K562 (cell line): ENCODE data around the gene PFKL. TPM values are rescaled to one million over a fixed set of nuclear protein-coding genes. Genes with fewer than 3 reads are reported as not detected.

ENCODE experiments used
- ATAC-seq: fragments of 200-7000 bp; cut with Tn5 transposase; 3 replicates; pipeline ENCODE4 v1.9.1; 2020; ENCODE audit warnings: moderate library complexity
- BruUV-seq: library from RNA; stranded (reverse); fragments of 400-500 nt; replicated peaks from 2 replicates; lab custom pipeline; 2021; lab: Mats Ljungman, UMichigan
- CTCF ChIA-PET: fragments of 300-600 bp; formaldehyde crosslinking; extraction: SDS; loops from one replicate; lab custom pipeline; 2021; ENCODE audit warnings: low intra/inter-chr PET ratio; lab: Yijun Ruan, JAX
- POLR2A ChIA-PET: fragments of 300-600, 350-650 bp; sonication (Branson Sonifier 250); formaldehyde crosslinking; extraction: SDS; loops from one replicate; lab custom pipeline; 2021; ENCODE audit warnings: antibody characterized with exemption, inconsistent platforms; lab: Yijun Ruan, JAX
- DNase-seq, 4 experiments: peaks; one replicate each; pipeline versions ENCODE4 v3.0.0 to v3.0.0-alpha.2; 2011 to 2018; ENCODE audit warnings: low spot score in 3 of 4, mixed read lengths in 3 of 4; ENCODE audit errors: extremely low read depth in 1 of 4
- FAIRE-seq: peaks from 2 replicates; lab custom pipeline; 2011; peaks lifted over from hg19 to GRCh38; lab: Jason Lieb, UNC
- H2AFZ ChIP-seq: 2 replicates; pipeline ENCODE4 v1.6.0; 2011; ENCODE audit warnings: low read depth, low read length, control low read depth, inconsistent platforms
- H3K27ac ChIP-seq: fragments of 200-600 bp; 3 replicates; pipeline ENCODE4 v1.8.0; 2011; ENCODE audit warnings: low read depth, mild to moderate bottlenecking, control low read depth, inconsistent platforms, low read length, moderate library complexity, mixed read lengths; ENCODE audit errors: extremely low read depth
- H3K27me3 ChIP-seq, 2 experiments: fragments of 300-600 bp in 1 of 2; 2 replicates in 1 of 2; 3 replicates in 1 of 2; pipeline versions ENCODE4 v1.6.0 to v1.8.0; 2011; ENCODE audit warnings: inconsistent platforms in 2 of 2, low read length in 2 of 2, mild to moderate bottlenecking in 1 of 2, mixed read lengths in 1 of 2, moderate library complexity in 1 of 2; ENCODE audit not compliant: control insufficient read depth in 2 of 2, insufficient read depth in 2 of 2
- H3K36me3 ChIP-seq: fragments of 300-600 bp; 3 replicates; pipeline ENCODE4 v1.8.0; 2011; ENCODE audit warnings: mild to moderate bottlenecking, low read length, inconsistent platforms; ENCODE audit not compliant: control insufficient read depth, insufficient read depth
- H3K4me1 ChIP-seq, 2 experiments: fragments of 200-600 bp in 1 of 2; replicated peaks in 1 of 2; 2 replicates in 1 of 2; 3 replicates in 1 of 2; pipeline versions ENCODE4 v1.5.1 to v1.8.0; 2011; ENCODE audit warnings: inconsistent platforms in 2 of 2, low read length in 2 of 2, mild to moderate bottlenecking in 1 of 2, mixed read lengths in 1 of 2, moderate library complexity in 1 of 2; ENCODE audit not compliant: control insufficient read depth in 2 of 2, insufficient read depth in 2 of 2
- H3K4me2 ChIP-seq: 2 replicates; pipeline ENCODE4 v1.6.1; 2011; ENCODE audit warnings: low read length, control low read depth, inconsistent platforms, mixed read lengths; ENCODE audit not compliant: insufficient read depth
- H3K4me3 ChIP-seq: fragments of 200-600 bp; sonication (generic), shearing (Covaris generic); 2 replicates; pipeline ENCODE4 v1.5.1; 2016; ENCODE audit warnings: control low read depth, inconsistent platforms
- H3K79me2 ChIP-seq: fragments of 200-600 bp; 3 replicates; pipeline ENCODE4 v1.8.0; 2011; ENCODE audit warnings: low read length, inconsistent platforms; ENCODE audit not compliant: control insufficient read depth, insufficient read depth
- H3K9ac ChIP-seq, 2 experiments: 2 replicates each; pipeline versions ENCODE4 v1.6.0 to v1.6.1; 2011; ENCODE audit warnings: low read depth in 2 of 2, low read length in 2 of 2, control low read depth in 1 of 2, inconsistent platforms in 1 of 2, mild to moderate bottlenecking in 1 of 2, mixed read lengths in 1 of 2; ENCODE audit not compliant: insufficient read depth in 1 of 2
- H3K9me1 ChIP-seq: one replicate; pipeline ENCODE4 v1.6.0; 2011; ENCODE audit warnings: inconsistent platforms, mild to moderate bottlenecking, low read length, moderate library complexity; ENCODE audit not compliant: control insufficient read depth, insufficient read depth
- H3K9me3 ChIP-seq: replicated peaks from 2 replicates; pipeline ENCODE4 v1.5.1; 2011; ENCODE audit warnings: low read depth, low read length, inconsistent platforms; ENCODE audit not compliant: control insufficient read depth, insufficient read depth
- H4K20me1 ChIP-seq: replicated peaks from 2 replicates; pipeline ENCODE4 v1.6.1; 2011; ENCODE audit warnings: low read length, inconsistent platforms, mixed read lengths; ENCODE audit not compliant: control insufficient read depth, insufficient read depth
- CBFA2T2 ChIP-seq: fragments of 450-650 bp; conservative IDR thresholded peaks from 2 replicates; pipeline ENCODE4 v1.6.1; 2017; ENCODE audit warnings: mild to moderate bottlenecking
- ELF1 ChIP-seq: fragments of 200-800 bp; sonication (Bioruptor generic); IDR thresholded peaks from 2 replicates; pipeline ENCODE4 v1.6.1; 2016; ENCODE audit warnings: missing genetic modification characterization, missing compliant biosample characterization
- EP400 ChIP-seq: fragments of 450-650 bp; IDR thresholded peaks from 2 replicates; pipeline ENCODE4 v1.6.1; 2017; ENCODE audit warnings: antibody characterized with exemption, mild to moderate bottlenecking, moderate library complexity
- EZH2 ChIP-seq: IDR thresholded peaks from 2 replicates; pipeline ENCODE4 v1.6.1; 2012; ENCODE audit warnings: low read depth, mild to moderate bottlenecking, inconsistent platforms, low read length, borderline replicate concordance
- PHB ChIP-seq: fragments of 250-450 bp; sonication (Bioruptor Pico); IDR thresholded peaks from 2 replicates; pipeline ENCODE4 v1.5.0; 2021
- SMARCA5 ChIP-seq: fragments of 450-650 bp; IDR thresholded peaks from 2 replicates; pipeline ENCODE4 v1.6.1; 2016
- TSC22D4 ChIP-seq: fragments of 450-650 bp; IDR thresholded peaks from 2 replicates; pipeline ENCODE4 v1.6.1; 2016; ENCODE audit warnings: missing genetic modification characterization, missing biosample characterization, control low read depth
- ZNF146 ChIP-seq: IDR thresholded peaks from one replicate; pipeline ENCODE4 v1.6.1; 2018; ENCODE audit warnings: missing compliant biosample characterization; ENCODE audit not compliant: unreplicated experiment
- ZNF79 ChIP-seq: fragments of 250-450 bp; sonication (Bioruptor Pico); IDR thresholded peaks from 2 replicates; pipeline ENCODE4 v1.4.0; 2020; ENCODE audit warnings: low read depth, mild to moderate bottlenecking, moderate library complexity
- WGBS: fragments of 100-300 bp; shearing (Covaris generic); methylation state at CpG from one replicate; pipeline ENCODE4 v1.1.6; 2016; ENCODE audit warnings: low coverage, mixed read lengths; ENCODE audit not compliant: insufficient coverage; ENCODE audit errors: missing lambda C conversion rate; 5-methylcytosine and 5-hydroxymethylcytosine counted together
- in situ Hi-C: fragments of 300-500 bp; cut with MboI; formaldehyde crosslinking; loops from 4 replicates; pipeline ENCODE4 v1.15.0; 2018; ENCODE audit warnings: inconsistent platforms, mixed read lengths
- intact Hi-C: fragments of 100-400 bp; cut with micrococcal nuclease; formaldehyde crosslinking; loops from 2 replicates; pipeline ENCODE4 v1.14.2; 2022
- polyA plus RNA-seq, 8 experiments: library from polyadenylated mRNA; depleted of rRNA in 4 of 8; stranded (reverse) in 5 of 8; unstranded in 3 of 8; fragments of >200 nt; fragmentation: Nextera tagmentation in 2 of 8; fragmentation: Illumina TruSeq in 1 of 8; extraction: Ambion mirVana in 2 of 8; extraction: Trizol in 1 of 8; gene quantifications; 2 replicates each; pipeline versions ENCODE4 v1.2.1 to v1.2.3, GENCODE V29; 2011 to 2014; ENCODE audit warnings: inconsistent platforms in 1 of 8, missing spikeins in 1 of 8
- total RNA-seq, 7 experiments: library from RNA; depleted of rRNA in 6 of 7; stranded (reverse); fragments of >200 nt in 6 of 7; fragmentation: Illumina TruSeq in 2 of 7; extraction: Trizol in 2 of 7; gene quantifications; 2 replicates each; pipeline versions ENCODE4 v1.2.1 to v1.2.3, GENCODE V29; 2011 to 2021; ENCODE audit warnings: low replicate concordance in 1 of 7
- TF ChIP-seq, protein P1 (sequence below): fragments of 450-650 bp; IDR thresholded peaks from 2 replicates; pipeline ENCODE4 v1.6.1; 2017; ENCODE audit warnings: mild to moderate bottlenecking, moderate library complexity
- TF ChIP-seq, protein P2 (sequence below): fragments of 450-650 bp; formaldehyde crosslinking; IDR thresholded peaks from 2 replicates; pipeline ENCODE4 v1.4.0; 2020; ENCODE audit warnings: mild to moderate bottlenecking, moderate library complexity

PFKL gene
- total and polyA plus RNA-seq, 9 of the 15 experiments (the other 6 are each of a cell fraction or from before 2014, with no cell fraction given), result 1.1 to 124 (median 45.6) TPM

DNA sequence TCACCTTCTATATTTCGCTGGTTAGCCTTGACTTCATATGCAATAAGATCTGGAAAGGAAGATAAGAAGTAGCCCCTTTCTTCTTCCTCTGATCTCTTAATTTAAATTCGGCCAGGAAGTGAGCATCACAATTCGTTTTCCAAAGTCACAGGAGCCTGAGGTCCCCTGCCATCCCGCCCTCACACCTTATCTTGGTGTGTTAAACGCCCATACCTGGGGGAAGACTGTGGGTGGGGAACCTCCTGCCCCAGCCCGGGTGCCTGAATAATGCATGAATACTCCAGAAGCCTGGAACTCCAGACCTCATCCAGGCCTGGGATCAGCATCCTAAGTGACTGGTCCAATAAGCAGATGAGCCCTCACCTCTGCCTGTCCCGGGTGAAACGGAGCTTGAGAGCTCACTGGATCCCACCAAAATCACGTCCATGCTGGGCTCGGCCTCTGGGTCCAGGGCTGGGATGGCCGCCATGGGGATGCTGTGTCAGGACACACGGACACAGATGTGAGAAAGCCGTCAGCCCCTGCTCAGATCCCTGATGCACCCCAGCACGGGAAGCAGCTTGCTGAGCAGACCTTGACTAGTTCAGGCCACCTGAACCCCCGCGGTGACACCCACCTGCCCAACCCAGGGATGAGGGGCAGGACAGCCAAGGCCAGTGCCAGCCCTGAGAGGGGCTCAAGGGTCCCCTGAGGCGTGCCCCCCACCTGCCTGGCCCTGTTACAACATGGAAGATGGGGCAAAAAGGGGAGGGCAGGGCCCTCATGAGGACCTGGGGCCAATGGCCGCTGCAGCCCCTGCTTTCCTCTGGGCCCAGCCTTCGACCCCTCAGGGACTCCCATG lies 38.8 kb upstream of the PFKL start:
- H3K4me2 ChIP-seq, result no peak overlapping the region
- peaks cover 20 to 49% of the 10 kb centered on the region in 2 experiments for H3K27me3 ChIP-seq
- H3K79me2 ChIP-seq, result no peaks in the 10 kb centered on the region
- in situ Hi-C loops, result no loop called here
- H3K9ac ChIP-seq, result peak overlapping the region in 1 of 2 experiments; percentile 26; a peak in 1 of 4 replicates
- H3K36me3 ChIP-seq, result no peaks in the 10 kb centered on the region
- POLR2A ChIA-PET, result interaction anchor here (0.6 kb wide), 1 partner anchor 541 kb away, joined by 3 read pairs; the partner anchor contains the start of gene UBE2G2
- H3K4me3 ChIP-seq, result no peak overlapping the region
- no TSS peak for BruUV-seq
- H3K4me1 ChIP-seq, result peaks cover 0 to 23% of the 10 kb centered on the region in 2 experiments; a peak in 2 of 5 replicates
- TF ChIP-seq ZNF79, result no peak
- no peak for TF ChIP-seq EZH2
- TF ChIP-seq ZNF146 (CRISPR knock-in tag), result no peak
- TF ChIP-seq CBFA2T2, result no peak
- no peak for TF ChIP-seq SMARCA5
- TF ChIP-seq, protein P1, sequence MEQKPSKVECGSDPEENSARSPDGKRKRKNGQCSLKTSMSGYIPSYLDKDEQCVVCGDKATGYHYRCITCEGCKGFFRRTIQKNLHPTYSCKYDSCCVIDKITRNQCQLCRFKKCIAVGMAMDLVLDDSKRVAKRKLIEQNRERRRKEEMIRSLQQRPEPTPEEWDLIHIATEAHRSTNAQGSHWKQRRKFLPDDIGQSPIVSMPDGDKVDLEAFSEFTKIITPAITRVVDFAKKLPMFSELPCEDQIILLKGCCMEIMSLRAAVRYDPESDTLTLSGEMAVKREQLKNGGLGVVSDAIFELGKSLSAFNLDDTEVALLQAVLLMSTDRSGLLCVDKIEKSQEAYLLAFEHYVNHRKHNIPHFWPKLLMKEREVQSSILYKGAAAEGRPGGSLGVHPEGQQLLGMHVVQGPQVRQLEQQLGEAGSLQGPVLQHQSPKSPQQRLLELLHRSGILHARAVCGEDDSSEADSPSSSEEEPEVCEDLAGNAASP, result no peak
- no peak for TF ChIP-seq EP400
- no peak for TF ChIP-seq TSC22D4 (tag)
- no peak for TF ChIP-seq ELF1 (tag)
- no peak for TF ChIP-seq PHB
- TF ChIP-seq, protein P2, sequence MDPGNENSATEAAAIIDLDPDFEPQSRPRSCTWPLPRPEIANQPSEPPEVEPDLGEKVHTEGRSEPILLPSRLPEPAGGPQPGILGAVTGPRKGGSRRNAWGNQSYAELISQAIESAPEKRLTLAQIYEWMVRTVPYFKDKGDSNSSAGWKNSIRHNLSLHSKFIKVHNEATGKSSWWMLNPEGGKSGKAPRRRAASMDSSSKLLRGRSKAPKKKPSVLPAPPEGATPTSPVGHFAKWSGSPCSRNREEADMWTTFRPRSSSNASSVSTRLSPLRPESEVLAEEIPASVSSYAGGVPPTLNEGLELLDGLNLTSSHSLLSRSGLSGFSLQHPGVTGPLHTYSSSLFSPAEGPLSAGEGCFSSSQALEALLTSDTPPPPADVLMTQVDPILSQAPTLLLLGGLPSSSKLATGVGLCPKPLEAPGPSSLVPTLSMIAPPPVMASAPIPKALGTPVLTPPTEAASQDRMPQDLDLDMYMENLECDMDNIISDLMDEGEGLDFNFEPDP (CRISPR knock-in tag), result no peak
- H2AFZ ChIP-seq, result no peak overlapping the region
- H4K20me1 ChIP-seq, result peaks cover 6% of the 10 kb centered on the region; the same call in 1 of the 2 replicates
- FAIRE-seq (peak; percentile 29), ATAC-seq (no peak), DNase-seq (no peak)
- 4% methylated on average over 19 of the region's 19 CpGs for WGBS
- H3K9me3 ChIP-seq, result no peaks in the 10 kb centered on the region
- intact Hi-C loops, result no loop called here
- CTCF ChIA-PET, result no interaction called here
- no peak overlapping the region for H3K27ac ChIP-seq
- no peaks in the 10 kb centered on the region for H3K9me1 ChIP-seq
